H1 (cell line): ENCODE results near the gene RPS19. TPM values are rescaled to one million over a fixed set of nuclear protein-coding genes. Genes with fewer than 3 reads are reported as not detected.

ENCODE experiments used
- CTCF ChIA-PET: fragments of 300-600 bp; sonication (Branson Sonifier 250); formaldehyde crosslinking; loops from one replicate; lab custom pipeline; 2021; ENCODE audit not compliant: partially characterized antibody; lab: Charles Lee
- POLR2A ChIA-PET: fragments of 300-600 bp; sonication (Branson Sonifier 250); formaldehyde crosslinking; loops from one replicate; lab custom pipeline; 2021; ENCODE audit warnings: inconsistent platforms; ENCODE audit not compliant: partially characterized antibody; lab: Charles Lee
- DNase-seq, 2 experiments: peaks; one replicate each; pipeline versions ENCODE4 v3.0.0 to v3.0.0-alpha.2; 2010 to 2022; ENCODE audit warnings: low spot score in 2 of 2, low read depth in 1 of 2, mixed read lengths in 1 of 2
- FAIRE-seq: peaks from 2 replicates; lab custom pipeline; 2011; peaks lifted over from hg19 to GRCh38; lab: Jason Lieb, UNC
- H2AFZ ChIP-seq: 2 replicates; pipeline ENCODE4 v1.8.1; 2012; ENCODE audit warnings: low read length, inconsistent platforms
- H2AK5ac ChIP-seq: 2 replicates; pipeline ENCODE4 v1.6.1; 2013; ENCODE audit warnings: low read depth, low read length
- H2BK120ac ChIP-seq: replicated peaks from 2 replicates; pipeline ENCODE3; 2013; ENCODE audit warnings: low read depth, low read length, inconsistent platforms
- H2BK12ac ChIP-seq: 2 replicates; pipeline ENCODE4 v1.6.1; 2013; ENCODE audit warnings: low read depth, low read length
- H2BK15ac ChIP-seq: 2 replicates; pipeline ENCODE4 v1.6.1; 2013; ENCODE audit warnings: low read length
- H2BK20ac ChIP-seq: 2 replicates; pipeline ENCODE4 v1.6.1; 2013; ENCODE audit warnings: low read length
- H2BK5ac ChIP-seq: 2 replicates; pipeline ENCODE4 v1.6.1; 2013; ENCODE audit warnings: low read depth, low read length
- H3K14ac ChIP-seq: 2 replicates; pipeline ENCODE4 v1.6.1; 2013; ENCODE audit warnings: inconsistent platforms; ENCODE audit not compliant: insufficient read length
- H3K18ac ChIP-seq: 2 replicates; pipeline ENCODE4 v1.6.1; 2013; ENCODE audit warnings: low read length; ENCODE audit errors: extremely low read depth
- H3K23ac ChIP-seq: 2 replicates; pipeline ENCODE4 v1.6.1; 2013; ENCODE audit warnings: inconsistent platforms; ENCODE audit not compliant: insufficient read length
- H3K23me2 ChIP-seq: 2 replicates; pipeline ENCODE4 v1.6.1; 2013; ENCODE audit warnings: low read depth, low read length
- H3K27ac ChIP-seq: 2 replicates; pipeline ENCODE4 v1.6.1; 2011; ENCODE audit warnings: low read depth, low read length, inconsistent platforms
- H3K27me3 ChIP-seq, 4 experiments: replicated peaks in 1 of 4; 1 replicate in 1 of 4; 2 replicates in 3 of 4; pipeline versions ENCODE4 v1.6.1 to v1.8.1; 2011 to 2013; ENCODE audit warnings: low read length in 3 of 4, mild to moderate bottlenecking in 3 of 4, inconsistent platforms in 2 of 4, mixed read lengths in 2 of 4, moderate library complexity in 1 of 4; ENCODE audit not compliant: control insufficient read depth in 3 of 4, insufficient read depth in 3 of 4; ENCODE audit errors: extremely low read depth in 1 of 4
- H3K36me3 ChIP-seq, 4 experiments: 2 replicates each; pipeline versions ENCODE4 v1.6.1 to v1.8.1; 2011 to 2013; ENCODE audit warnings: mild to moderate bottlenecking in 4 of 4, low read length in 3 of 4, moderate library complexity in 2 of 4, control low read depth in 1 of 4, inconsistent platforms in 1 of 4; ENCODE audit not compliant: insufficient read depth in 4 of 4, control insufficient read depth in 2 of 4
- H3K4ac ChIP-seq: replicated peaks from 2 replicates; pipeline ENCODE3; 2013; ENCODE audit warnings: low read length, low read depth, mixed read lengths, inconsistent platforms; ENCODE audit not compliant: insufficient read length
- H3K4me1 ChIP-seq, 4 experiments: replicated peaks in 1 of 4; 1 replicate in 1 of 4; 2 replicates in 3 of 4; pipeline versions ENCODE4 v1.6.1 to v1.8.1; 2011 to 2013; ENCODE audit warnings: low read length in 3 of 4, inconsistent platforms in 2 of 4, mixed read lengths in 1 of 4; ENCODE audit not compliant: insufficient read depth in 4 of 4, control insufficient read depth in 3 of 4
- H3K4me2 ChIP-seq, 2 experiments: 2 replicates each; pipeline versions ENCODE4 v1.6.1 to v1.8.1; 2011 to 2013; ENCODE audit warnings: low read depth in 2 of 2, low read length in 2 of 2, control low read depth in 1 of 2, inconsistent platforms in 1 of 2, mild to moderate bottlenecking in 1 of 2; ENCODE audit not compliant: insufficient read depth in 1 of 2
- H3K4me3 ChIP-seq, 4 experiments: fragments of 200-600, 300-600 bp in 1 of 4; sonication (generic), shearing (Covaris generic), sonication (Bioruptor Twin) in 1 of 4; 2 replicates each; pipeline versions ENCODE4 v1.5.1 to v1.8.1; 2011 to 2016; ENCODE audit warnings: low read length in 4 of 4, low read depth in 3 of 4, control low read depth in 2 of 4, inconsistent platforms in 2 of 4, mild to moderate bottlenecking in 2 of 4, mixed read lengths in 1 of 4, moderate library complexity in 1 of 4; ENCODE audit not compliant: insufficient read depth in 2 of 4; ENCODE audit errors: extremely low read depth in 1 of 4
- H3K56ac ChIP-seq: replicated peaks from 2 replicates; pipeline ENCODE3; 2013; ENCODE audit warnings: low read depth, mild to moderate bottlenecking, mixed read lengths, low read length, inconsistent platforms; ENCODE audit not compliant: insufficient read length
- H3K79me1 ChIP-seq: 2 replicates; pipeline ENCODE4 v1.6.1; 2013; ENCODE audit warnings: low read depth, low read length, control low read depth
- H3K79me2 ChIP-seq, 2 experiments: 2 replicates each; pipeline versions ENCODE4 v1.6.1 to v1.8.1; 2012 to 2013; ENCODE audit warnings: low read length in 2 of 2, mild to moderate bottlenecking in 2 of 2, inconsistent platforms in 1 of 2; ENCODE audit not compliant: insufficient read depth in 2 of 2, control insufficient read depth in 1 of 2
- H3K9ac ChIP-seq, 4 experiments: replicated peaks in 1 of 4; 1 replicate in 1 of 4; 2 replicates in 3 of 4; pipeline versions ENCODE4 v1.6.1 to v1.8.1; 2011 to 2013; ENCODE audit warnings: low read depth in 3 of 4, low read length in 3 of 4, control low read depth in 2 of 4, mild to moderate bottlenecking in 2 of 4, moderate library complexity in 2 of 4, inconsistent platforms in 1 of 4; ENCODE audit errors: extremely low read depth in 1 of 4
- H3K9me3 ChIP-seq, 2 experiments: 2 replicates each; pipeline versions ENCODE4 v1.6.1 to v1.8.1; 2012 to 2013; ENCODE audit warnings: mild to moderate bottlenecking in 2 of 2, moderate library complexity in 2 of 2, control low read depth in 1 of 2, inconsistent platforms in 1 of 2, low read depth in 1 of 2, low read length in 1 of 2, mixed read lengths in 1 of 2; ENCODE audit not compliant: insufficient read depth in 2 of 2
- H4K20me1 ChIP-seq, 2 experiments: replicated peaks in 1 of 2; 2 replicates each; pipeline versions ENCODE3 to v1.8.1; 2011 to 2013; ENCODE audit warnings: inconsistent platforms in 2 of 2, low read length in 2 of 2, mild to moderate bottlenecking in 1 of 2; ENCODE audit not compliant: insufficient read depth in 2 of 2, control insufficient read depth in 1 of 2
- H4K5ac ChIP-seq: 2 replicates; pipeline ENCODE4 v1.6.1; 2013; ENCODE audit warnings: low read length, low read depth, mixed read lengths, inconsistent platforms; ENCODE audit not compliant: insufficient read length
- H4K8ac ChIP-seq: 2 replicates; pipeline ENCODE4 v1.8.0; 2013; ENCODE audit warnings: mild to moderate bottlenecking, moderate library complexity, low read length, inconsistent platforms; ENCODE audit not compliant: insufficient read depth; ENCODE audit errors: extremely low read depth
- H4K91ac ChIP-seq: replicated peaks from 2 replicates; pipeline ENCODE3; 2013; ENCODE audit warnings: low read length, mixed read lengths, inconsistent platforms; ENCODE audit not compliant: insufficient read length
- BRCA1 ChIP-seq: IDR thresholded peaks from 2 replicates; pipeline ENCODE4 v1.6.1; 2012; ENCODE audit warnings: low read depth, low read length, improper control_type of control experiment
- CHD1 ChIP-seq: IDR thresholded peaks from 2 replicates; pipeline ENCODE4 v1.6.1; 2012; ENCODE audit warnings: low read depth, low read length, improper control_type of control experiment
- JUN ChIP-seq: IDR thresholded peaks from 2 replicates; pipeline ENCODE4 v1.6.1; 2011; ENCODE audit warnings: low read depth, mild to moderate bottlenecking, improper control_type of control experiment, low read length
- MAFK ChIP-seq: IDR thresholded peaks from 2 replicates; pipeline ENCODE4 v1.6.1; 2012; ENCODE audit warnings: low read depth, mild to moderate bottlenecking, improper control_type of control experiment, low read length
- RBBP5 ChIP-seq: IDR thresholded peaks from 2 replicates; pipeline ENCODE4 v1.7.1; 2012; ENCODE audit warnings: low read depth, mild to moderate bottlenecking, inconsistent platforms, low read length, moderate library complexity, borderline replicate concordance
- SP1 ChIP-seq: IDR thresholded peaks from 2 replicates; pipeline ENCODE4 v1.6.1; 2011; ENCODE audit warnings: low read depth, low read length
- WGBS, 2 experiments: shearing (Covaris generic) in 1 of 2; methylation state at CpG; one replicate each; pipeline versions ENCODE4 v1.1.6 to v1.1.7; 2013 to 2015; ENCODE audit warnings: low lambda C conversion rate in 2 of 2, mixed read lengths in 2 of 2, inconsistent platforms in 1 of 2, low coverage in 1 of 2, missing lambda C conversion rate in 1 of 2; ENCODE audit not compliant: insufficient replicate concordance in 2 of 2, insufficient coverage in 1 of 2, insufficient read length in 1 of 2; ENCODE audit errors: extremely low coverage in 1 of 2, missing lambda C conversion rate in 1 of 2; 5-methylcytosine and 5-hydroxymethylcytosine counted together
- polyA plus RNA-seq, 7 experiments: library from polyadenylated mRNA; depleted of rRNA in 3 of 7; stranded (reverse) in 5 of 7; unstranded in 2 of 7; fragments of >200 nt in 5 of 7; fragments of 200-250 nt in 2 of 7; gene quantifications; 1 replicate in 5 of 7; 2 replicates in 1 of 7; 4 replicates in 1 of 7; pipeline versions ENCODE4 v1.2.1 to v1.2.3, GENCODE V29; 2011 to 2013; ENCODE audit warnings: missing spikeins in 2 of 7, mixed read lengths in 2 of 7
- total RNA-seq: library from RNA; stranded (reverse); fragmentation: NEBNext Ultra II Directional; extraction: Animal tissue kit (Norgen Biotek cat#: 25700); gene quantifications from 2 replicates; pipeline ENCODE4 v1.2.1, GENCODE V29; 2021
- TF ChIP-seq, protein P1 (sequence below): IDR thresholded peaks from 2 replicates; pipeline ENCODE4 v1.6.1; 2011; ENCODE audit warnings: low read length, improper control_type of control experiment

Gene RPS19
- total and polyA plus RNA-seq, 2 of the 8 experiments (the other 6 are each of a cell fraction or from before 2014, with no cell fraction given): 2,817 to 5,751 TPM

DNA sequence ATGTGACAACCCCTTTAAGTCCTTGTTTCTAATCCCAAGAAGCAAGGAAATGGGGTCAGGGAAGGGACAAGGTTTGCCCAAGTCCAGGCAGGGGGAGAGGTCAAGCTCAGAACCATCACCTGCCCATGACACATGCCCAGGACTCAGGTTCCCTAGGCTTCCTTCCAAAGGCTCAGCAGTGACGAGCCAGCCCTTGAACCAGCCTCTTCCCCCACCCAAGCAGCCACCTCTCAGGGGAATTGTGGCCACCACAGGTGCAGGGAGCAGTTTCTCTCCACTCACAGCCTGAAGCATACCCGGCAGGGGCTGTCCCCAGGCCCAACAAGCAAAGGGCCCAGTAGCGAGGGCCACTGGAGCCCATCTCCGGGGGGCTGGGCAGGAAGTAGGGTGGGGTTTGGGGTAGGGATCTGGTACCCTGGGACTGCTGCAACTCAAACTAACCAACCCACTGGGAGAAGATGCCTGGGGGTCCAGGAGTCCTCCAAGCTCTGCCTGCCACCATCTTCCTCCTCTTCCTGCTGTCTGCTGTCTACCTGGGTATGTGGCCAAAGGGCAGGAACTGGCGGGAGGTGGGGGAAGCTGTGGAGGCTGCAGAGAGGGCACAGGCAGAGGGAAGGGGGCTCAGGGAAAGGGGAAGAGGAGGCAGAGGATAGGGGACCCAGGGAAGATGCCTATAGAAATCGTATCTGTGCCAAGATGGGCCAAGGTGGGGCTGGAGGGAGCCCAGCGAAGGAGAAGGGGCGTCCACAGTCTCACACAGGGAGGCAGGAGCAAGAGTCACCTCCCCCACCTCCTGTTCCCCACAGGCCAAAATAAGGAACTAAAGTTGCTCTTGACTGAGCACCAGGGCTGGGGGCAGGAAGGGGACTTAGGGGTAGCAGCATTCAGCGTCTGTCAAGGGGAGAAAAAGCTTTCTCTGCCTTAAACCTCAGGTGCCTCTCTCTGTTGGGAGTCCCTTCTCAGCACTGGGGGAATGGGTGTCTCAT, 17.1 kb downstream of the RPS19 start, which contains the start of gene CD79A:
TSS of gene CD79A (plus strand) at position 433 of the 986 bp plus-strand sequence. CDS start at position 459, 26 bp downstream.
- 71% methylated on average over 9 of the region's 9 CpGs; no CpG with 5 or more reads in 1 of the 2 experiments for WGBS, 2 experiments
- Histone ChIP-seq H3K23ac (no peak within 1 kb of the TSS), H2BK12ac (0 out of 2 replicates have a peak within 1 kb of the TSS, but pooled peaks have one; percentile 17), H2AFZ (no peak within 1 kb of the TSS), H3K9ac (no peak within 1 kb of the TSS), H4K5ac (no peak within 1 kb of the TSS), H3K4ac (no peak within 1 kb of the TSS), H2BK5ac (no peak within 1 kb of the TSS), H3K4me1 (peaks cover 0 to 4% (median 1%) of the 10 kb centered on the region in 4 experiments; a peak in 5 of 7 replicates), H4K8ac (0 out of 2 replicates have a peak within 1 kb of the TSS, but pooled peaks have one; percentile 28), H4K20me1 (peaks cover 1 to 3% of the 10 kb centered on the region in 2 experiments), H3K36me3 (peaks cover 0 to under 1% (median 0%) of the 10 kb centered on the region in 4 experiments; a peak in 1 of 8 replicates), H3K14ac (no peak within 1 kb of the TSS), H3K56ac (no peak within 1 kb of the TSS), H3K27ac (no peak within 1 kb of the TSS), H3K9me3 (no peaks in the 10 kb centered on the region), H3K4me2 (no peak within 1 kb of the TSS), H2AK5ac (peak within 1 kb of the TSS; percentile 60; the same call in 1 of the 2 replicates), H3K79me1 (no peaks in the 10 kb centered on the region), H2BK20ac (peak within 1 kb of the TSS; percentile 9; the same call in 1 of the 2 replicates), H3K4me3 (no peak within 1 kb of the TSS), H3K79me2 (no peaks in the 10 kb centered on the region), H3K27me3 (peaks cover 0 to 9% (median 6%) of the 10 kb centered on the region in 4 experiments; a peak in 5 of 7 replicates), H3K18ac (no peak within 1 kb of the TSS), H4K91ac (no peak within 1 kb of the TSS), H3K23me2 (no peaks in the 10 kb centered on the region), H2BK15ac (peak within 1 kb of the TSS; percentile 46; the same call in 1 of the 2 replicates), H2BK120ac (no peak within 1 kb of the TSS)
- no peak for FAIRE-seq
- peak in 1 of 2 experiments; percentile 45 for DNase-seq
- CTCF ChIA-PET: interaction anchor here (1.0 to 1.5 kb wide), 5 partner anchors 9 to 75 kb away, joined by 3 to 6 read pairs (median 4); no protein-coding TSS in a partner anchor
- no peak for TF ChIP-seq RBBP5
- no peak for TF ChIP-seq CHD1
- TF ChIP-seq, protein P1, sequence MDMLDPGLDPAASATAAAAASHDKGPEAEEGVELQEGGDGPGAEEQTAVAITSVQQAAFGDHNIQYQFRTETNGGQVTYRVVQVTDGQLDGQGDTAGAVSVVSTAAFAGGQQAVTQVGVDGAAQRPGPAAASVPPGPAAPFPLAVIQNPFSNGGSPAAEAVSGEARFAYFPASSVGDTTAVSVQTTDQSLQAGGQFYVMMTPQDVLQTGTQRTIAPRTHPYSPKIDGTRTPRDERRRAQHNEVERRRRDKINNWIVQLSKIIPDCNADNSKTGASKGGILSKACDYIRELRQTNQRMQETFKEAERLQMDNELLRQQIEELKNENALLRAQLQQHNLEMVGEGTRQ: no peak
- no peak for TF ChIP-seq BRCA1
- no peak for TF ChIP-seq SP1
- TF ChIP-seq JUN: no peak
- no peak for TF ChIP-seq MAFK
- POLR2A ChIA-PET: interaction anchor here (0.9 to 9.0 kb wide), 4 partner anchors 10 to 353 kb away, joined by 3 to 151 read pairs (median 12); partner anchors contain the start of gene RPS19
